ENCODE results near the gene TBC1D5. TPM values are rescaled to one million over a fixed set of nuclear protein-coding genes. Genes with fewer than 3 reads are reported as not detected.
"Not testable (repeated sequence)": the region's sequence is repeated elsewhere in the genome, so short reads cannot be mapped to it uniquely, and the experiment has no call there.

Gene TBC1D5
- total RNA-seq, 1 donor from 2014 or later = 48.1 TPM

DNA sequence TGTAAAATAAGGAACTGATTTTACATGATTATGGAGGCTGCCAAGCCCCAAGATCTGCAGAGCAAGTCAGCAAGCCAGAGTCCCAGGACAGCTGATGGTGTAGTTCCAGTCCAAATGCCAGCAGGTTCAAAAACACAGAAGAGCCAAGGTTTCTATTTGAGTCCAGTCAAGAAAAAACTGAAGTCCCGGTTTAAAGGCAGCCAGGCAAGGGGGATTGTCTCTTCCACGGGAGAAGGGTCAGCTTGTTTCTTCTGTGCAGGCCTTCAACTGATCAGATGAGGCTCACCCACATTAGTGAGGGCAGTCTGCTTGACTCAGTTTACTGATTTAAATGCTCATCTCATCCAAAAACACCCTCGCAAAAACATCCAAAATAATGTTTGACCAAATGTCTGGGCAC is 611.5 kb downstream of the TBC1D5 start:
- no peak overlapping the region for H3K27ac ChIP-seq
- DNase-seq (ENCODE audit: extremely low spot score in 2 of 2) = peak; percentile 43 to 67

DNA sequence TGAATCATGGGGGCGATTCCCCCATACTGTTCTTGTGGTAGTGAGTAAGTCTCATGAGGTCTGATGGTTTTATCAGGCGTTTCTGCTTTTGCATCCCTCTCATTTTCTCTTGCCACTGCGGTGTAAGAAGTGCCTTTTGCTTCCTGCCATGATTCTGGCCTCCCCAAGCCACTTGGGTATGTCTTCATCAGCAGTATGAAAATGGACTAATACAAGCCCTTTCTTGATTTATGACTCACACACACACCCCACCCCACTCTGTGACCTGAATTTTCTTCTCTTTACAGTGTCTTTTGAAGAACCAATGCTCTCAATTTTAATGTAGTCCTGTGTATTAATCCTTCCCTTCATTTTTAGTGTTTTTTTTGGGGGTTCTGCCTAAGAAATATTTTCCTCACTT is 612.9 kb downstream of the TBC1D5 start:
- no peaks in the 10 kb centered on the region for H3K36me3 ChIP-seq
- H3K4me3 ChIP-seq = no peak overlapping the region
- no peaks in the 10 kb centered on the region for H3K4me1 ChIP-seq
- no peak for TF ChIP-seq POLR2A (IDR thresholded peaks at IDR 0.05)
- TF ChIP-seq, protein P1, sequence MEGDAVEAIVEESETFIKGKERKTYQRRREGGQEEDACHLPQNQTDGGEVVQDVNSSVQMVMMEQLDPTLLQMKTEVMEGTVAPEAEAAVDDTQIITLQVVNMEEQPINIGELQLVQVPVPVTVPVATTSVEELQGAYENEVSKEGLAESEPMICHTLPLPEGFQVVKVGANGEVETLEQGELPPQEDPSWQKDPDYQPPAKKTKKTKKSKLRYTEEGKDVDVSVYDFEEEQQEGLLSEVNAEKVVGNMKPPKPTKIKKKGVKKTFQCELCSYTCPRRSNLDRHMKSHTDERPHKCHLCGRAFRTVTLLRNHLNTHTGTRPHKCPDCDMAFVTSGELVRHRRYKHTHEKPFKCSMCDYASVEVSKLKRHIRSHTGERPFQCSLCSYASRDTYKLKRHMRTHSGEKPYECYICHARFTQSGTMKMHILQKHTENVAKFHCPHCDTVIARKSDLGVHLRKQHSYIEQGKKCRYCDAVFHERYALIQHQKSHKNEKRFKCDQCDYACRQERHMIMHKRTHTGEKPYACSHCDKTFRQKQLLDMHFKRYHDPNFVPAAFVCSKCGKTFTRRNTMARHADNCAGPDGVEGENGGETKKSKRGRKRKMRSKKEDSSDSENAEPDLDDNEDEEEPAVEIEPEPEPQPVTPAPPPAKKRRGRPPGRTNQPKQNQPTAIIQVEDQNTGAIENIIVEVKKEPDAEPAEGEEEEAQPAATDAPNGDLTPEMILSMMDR (IDR thresholded peaks at IDR 0.05) = no peak
- TF ChIP-seq POLR2AphosphoS5 (IDR thresholded peaks at IDR 0.05; ENCODE audit: insufficient read depth in 1 of 2, low read depth in 1 of 2) = no peak
- H3K27ac ChIP-seq = no peak overlapping the region
- intact Hi-C loops (cut with DNase I) = no loop called here
- no peaks in the 10 kb centered on the region for H3K27me3 ChIP-seq
- peak in 1 of 2 donors; percentile 29 for DNase-seq (ENCODE audit: extremely low spot score in 2 of 2)
- no peaks in the 10 kb centered on the region for H3K9me3 ChIP-seq

More for the DNA sequence above, 611.5 kb downstream of the TBC1D5 start:
- H3K9me3 ChIP-seq = no peaks in the 10 kb centered on the region
- H3K4me1 ChIP-seq = no peaks in the 10 kb centered on the region
- no peak for TF ChIP-seq POLR2A (IDR thresholded peaks at IDR 0.05)
- TF ChIP-seq, protein P1 (IDR thresholded peaks at IDR 0.05) = no peak
- TF ChIP-seq POLR2AphosphoS5 (IDR thresholded peaks at IDR 0.05; ENCODE audit: insufficient read depth in 1 of 2, low read depth in 1 of 2) = no peak
- no peaks in the 10 kb centered on the region for H3K27me3 ChIP-seq
- no peak overlapping the region for H3K4me3 ChIP-seq
- intact Hi-C loops (cut with DNase I) = no loop called here
- no peaks in the 10 kb centered on the region for H3K36me3 ChIP-seq

DNA sequence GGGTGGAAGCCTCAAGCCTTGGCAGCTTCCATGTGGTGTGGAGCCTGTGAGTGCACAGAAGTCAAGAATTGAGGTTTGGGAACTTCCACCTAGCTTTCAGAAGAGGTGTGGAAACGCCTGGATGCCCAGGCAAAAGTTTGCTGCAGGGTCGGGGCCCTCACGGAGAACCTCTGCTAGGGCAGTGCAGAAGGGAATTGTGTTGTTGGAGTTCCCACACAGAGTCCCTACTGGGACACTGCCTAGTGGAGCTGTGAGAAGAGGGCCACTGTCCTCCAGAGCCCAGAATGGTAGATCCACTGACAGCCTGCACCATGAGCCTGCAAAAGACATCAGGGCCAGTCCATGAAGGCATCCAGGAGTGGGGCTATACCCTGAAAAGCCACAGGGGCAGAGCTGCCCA is 613.8 kb downstream of the TBC1D5 start:
- H3K9me3 ChIP-seq; H3K27ac ChIP-seq; intact Hi-C loops (cut with DNase I); H3K27me3 ChIP-seq; H3K4me3 ChIP-seq; H3K36me3 ChIP-seq; H3K4me1 ChIP-seq: not testable (repeated sequence)
- peak; percentile 34 to 47 for DNase-seq (ENCODE audit: extremely low spot score in 2 of 2)

DNA sequence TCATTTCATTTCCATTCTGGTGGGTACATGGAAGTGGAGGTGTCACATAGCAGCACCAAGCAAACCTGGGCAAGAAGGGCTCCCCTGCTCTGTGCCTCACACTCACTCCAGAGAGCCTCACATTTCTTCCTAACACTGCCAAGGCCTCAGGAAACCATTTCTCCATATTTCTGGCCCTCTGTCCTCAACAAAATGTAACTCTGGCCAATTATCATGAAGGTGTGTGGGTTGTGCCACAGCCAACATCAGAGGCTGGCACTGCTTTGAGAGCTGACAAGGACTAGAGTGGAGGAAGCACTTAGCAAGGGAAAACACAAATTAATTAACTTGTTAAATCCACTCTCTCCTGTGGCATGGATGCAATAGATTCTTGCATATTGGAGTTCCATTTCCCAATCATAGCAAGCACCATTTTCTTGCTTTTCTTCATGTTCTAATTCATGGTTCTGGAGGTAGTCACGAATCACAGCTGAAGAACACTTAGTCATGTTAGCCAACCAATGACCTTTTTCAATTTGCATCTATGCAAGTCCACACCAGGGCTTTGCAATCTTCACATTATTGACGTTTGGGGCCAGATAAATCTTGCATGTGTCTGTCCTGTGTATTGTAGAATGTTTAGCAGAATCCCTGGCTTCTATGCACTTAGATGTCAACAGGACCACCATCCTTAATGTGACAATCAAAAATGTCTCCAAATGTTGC is 616.5 kb downstream of the TBC1D5 start:
- peak; percentile 31 to 37 for DNase-seq (ENCODE audit: extremely low spot score in 2 of 2)
- intact Hi-C loops (cut with DNase I) = no loop called here

DNA sequence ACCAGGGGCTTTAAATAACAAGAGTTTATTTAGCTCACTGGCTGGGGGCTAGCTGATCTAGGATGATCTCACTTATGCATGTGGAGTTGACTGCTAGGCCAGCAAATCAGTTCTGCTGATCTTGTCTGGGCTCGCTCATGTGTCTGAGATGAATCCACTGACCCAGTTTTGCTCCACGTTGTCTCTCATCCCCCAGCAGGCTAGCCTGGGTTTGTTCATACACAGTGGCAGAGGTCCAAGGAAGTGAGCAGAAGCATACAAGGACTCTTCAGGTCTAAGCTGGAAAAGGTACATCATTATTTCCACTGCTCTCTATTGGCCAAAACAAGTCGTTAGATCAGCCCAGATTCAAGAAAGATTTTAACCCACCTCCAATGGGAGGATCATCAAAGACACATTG is 619.7 kb downstream of the TBC1D5 start:
- TF ChIP-seq POLR2A (IDR thresholded peaks at IDR 0.05) (no peak), POLR2AphosphoS5 (IDR thresholded peaks at IDR 0.05; ENCODE audit: insufficient read depth in 1 of 2, low read depth in 1 of 2) (no peak)
- TF ChIP-seq, protein P1 (IDR thresholded peaks at IDR 0.05) = no peak
- intact Hi-C loops (cut with DNase I) = no loop called here
- Histone ChIP-seq H3K27ac (no peak overlapping the region), H3K27me3 (no peaks in the 10 kb centered on the region), H3K4me1 (no peaks in the 10 kb centered on the region), H3K9me3 (no peaks in the 10 kb centered on the region), H3K36me3 (no peaks in the 10 kb centered on the region), H3K4me3 (no peak overlapping the region)
- DNase-seq (ENCODE audit: extremely low spot score in 2 of 2) = peak in 1 of 2 donors; percentile 84

More for the DNA sequence above, 616.5 kb downstream of the TBC1D5 start:
- no peaks in the 10 kb centered on the region for H3K4me1 ChIP-seq
- TF ChIP-seq, protein P1 (IDR thresholded peaks at IDR 0.05) = no peak
- TF ChIP-seq POLR2A (IDR thresholded peaks at IDR 0.05) = no peak
- TF ChIP-seq POLR2AphosphoS5 (IDR thresholded peaks at IDR 0.05; ENCODE audit: insufficient read depth in 1 of 2, low read depth in 1 of 2) = no peak
- no peak overlapping the region for H3K27ac ChIP-seq
- no peak overlapping the region for H3K4me3 ChIP-seq
- no peaks in the 10 kb centered on the region for H3K9me3 ChIP-seq
- no peaks in the 10 kb centered on the region for H3K36me3 ChIP-seq
- no peaks in the 10 kb centered on the region for H3K27me3 ChIP-seq

Data from vagina (tissue), 2 donors.